Measurements from ENCODE around the gene AGTPBP1.
"Not testable (repeated sequence)": the region's sequence is repeated elsewhere in the genome, so short reads cannot be mapped to it uniquely, and the experiment has no call there.

AGTPBP1 gene

DNA sequence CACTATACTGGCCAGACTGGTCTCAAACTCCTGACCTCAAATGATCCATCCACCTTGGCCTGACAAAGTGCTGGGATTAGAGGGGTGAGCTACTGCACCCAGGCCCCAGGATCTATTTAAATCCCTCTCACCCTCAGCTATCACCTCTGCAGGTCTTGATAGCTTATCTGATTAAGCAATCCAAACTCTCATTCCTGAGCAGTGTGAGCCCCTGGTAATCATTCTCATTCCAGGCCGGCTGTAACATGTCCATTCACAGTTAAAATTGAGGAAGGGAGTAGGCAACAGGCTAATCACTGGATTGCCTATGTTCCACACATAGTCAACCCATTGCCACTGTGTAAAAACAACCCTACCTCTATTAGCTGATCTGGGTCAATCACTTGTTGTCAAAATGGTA, 111.1 kb downstream of the AGTPBP1 start:
- no peak for DNase-seq

DNA sequence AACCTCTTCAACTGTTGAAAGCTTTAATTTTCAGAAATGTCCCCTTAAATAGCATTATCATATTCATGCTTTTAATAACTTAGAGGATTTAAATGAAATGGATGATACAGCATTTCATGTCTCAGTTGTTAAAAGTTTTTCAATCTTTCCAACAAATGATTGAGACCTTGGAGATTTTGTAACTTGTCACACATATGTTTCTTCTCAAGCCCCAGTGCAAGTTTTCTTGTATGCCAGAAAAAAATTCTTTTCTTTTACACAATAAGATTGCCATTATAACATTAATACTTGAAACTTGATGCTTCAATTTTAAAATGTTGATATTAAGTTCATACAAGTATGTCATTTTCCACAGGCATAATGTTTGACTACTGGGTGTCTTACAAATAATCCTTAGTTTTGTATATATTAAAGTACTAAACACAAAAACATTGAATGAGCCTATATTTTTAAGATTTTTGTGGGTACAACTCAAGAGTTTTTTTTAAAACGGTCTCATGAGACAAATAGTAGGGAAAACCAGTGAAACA, 124.5 kb downstream of the AGTPBP1 start:
- DNase-seq, result no peak

DNA sequence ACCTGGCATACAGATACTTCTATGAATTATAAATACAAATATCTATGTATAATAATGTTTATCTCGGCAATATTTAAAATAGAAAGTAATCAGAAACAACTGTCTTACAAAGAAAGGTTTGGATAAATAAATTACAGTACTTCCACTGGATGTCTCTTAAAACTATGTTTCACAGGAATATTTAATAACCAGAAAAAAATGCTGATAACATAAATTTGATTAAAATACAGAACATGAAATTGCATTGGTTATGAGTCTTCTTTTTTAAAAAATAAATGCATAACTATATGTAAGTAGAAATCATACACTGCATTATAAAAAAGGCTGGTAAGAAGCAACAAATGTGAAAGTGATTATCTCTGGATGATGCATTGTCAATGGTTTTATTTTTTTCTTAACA, 126.0 kb downstream of the AGTPBP1 start:
- no peak for DNase-seq

DNA sequence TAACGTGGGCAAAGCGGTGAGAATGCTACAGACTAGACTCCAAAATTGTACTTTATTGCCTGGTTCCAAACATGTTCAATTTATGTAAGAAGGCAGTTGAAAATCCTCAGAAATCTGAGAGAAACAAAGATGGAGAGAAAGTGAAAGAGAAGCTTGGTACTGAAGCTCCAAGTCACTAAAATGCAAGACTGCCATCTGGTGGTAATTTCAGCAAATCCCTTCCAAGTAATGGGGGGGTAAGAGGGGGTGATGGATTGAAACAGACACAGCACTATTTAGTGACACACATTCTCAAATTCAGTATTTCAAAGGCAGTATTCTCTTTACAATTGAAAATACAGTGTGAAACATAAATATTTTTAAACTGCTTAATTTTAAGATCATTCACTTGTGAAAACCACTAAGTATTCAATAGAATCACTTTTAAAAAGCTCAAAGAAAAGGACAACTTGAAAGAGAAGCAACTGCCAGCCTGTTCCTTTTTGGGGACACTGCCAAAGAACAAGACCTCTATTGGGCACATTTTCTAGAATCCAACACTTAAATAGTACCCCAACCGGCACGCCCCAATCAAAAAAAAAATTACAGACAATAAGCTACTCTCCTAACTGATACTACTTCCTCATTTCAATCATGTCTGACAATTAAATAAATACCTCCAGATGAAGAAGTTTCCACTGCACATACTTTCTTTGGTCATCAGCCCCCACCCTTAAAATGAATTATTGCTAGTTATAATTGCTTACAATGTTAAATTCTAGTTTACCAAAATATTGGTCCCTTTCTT, 131.5 kb downstream of the AGTPBP1 start:
- peak; percentile 23 for DNase-seq

DNA sequence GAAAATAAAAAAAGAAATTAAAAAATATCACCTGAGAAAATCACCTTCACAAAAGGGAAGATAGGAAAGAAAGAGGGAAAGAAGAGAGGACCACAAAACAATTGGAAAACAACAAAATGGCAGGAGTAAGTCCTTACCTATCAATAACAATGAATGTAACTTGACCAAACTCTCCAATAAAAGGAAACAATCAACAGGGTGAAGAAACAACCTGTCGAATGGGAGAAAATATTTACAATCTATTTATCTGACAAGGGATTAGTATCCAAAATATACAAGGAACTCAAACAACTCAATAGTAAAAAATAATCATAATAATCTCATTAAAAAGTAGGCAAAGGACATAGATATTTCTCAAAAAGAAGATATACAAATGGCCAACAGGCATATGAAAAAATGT, 135.8 kb downstream of the AGTPBP1 start:
- DNase-seq, result no peak

DNA sequence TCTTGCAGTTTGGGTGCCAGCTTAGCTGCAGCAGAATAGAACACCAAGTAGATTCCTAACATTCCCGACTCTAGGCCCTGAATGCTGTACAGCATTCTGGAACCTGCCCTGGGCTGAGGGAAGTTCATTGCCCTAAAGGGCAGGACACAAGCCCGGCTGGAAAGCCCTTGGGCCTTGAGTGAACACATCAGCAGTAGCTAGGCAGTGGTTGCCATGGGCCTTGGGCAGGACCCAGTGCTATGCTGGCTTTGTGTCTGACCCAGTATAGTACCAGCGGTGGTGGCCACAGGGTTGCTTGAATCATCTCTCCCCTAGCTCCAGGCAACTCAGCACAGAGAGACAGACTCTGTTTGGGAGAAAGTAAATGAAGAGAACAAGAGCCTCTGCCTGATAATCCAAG, 137.8 kb downstream of the AGTPBP1 start:
- no peak for DNase-seq

DNA sequence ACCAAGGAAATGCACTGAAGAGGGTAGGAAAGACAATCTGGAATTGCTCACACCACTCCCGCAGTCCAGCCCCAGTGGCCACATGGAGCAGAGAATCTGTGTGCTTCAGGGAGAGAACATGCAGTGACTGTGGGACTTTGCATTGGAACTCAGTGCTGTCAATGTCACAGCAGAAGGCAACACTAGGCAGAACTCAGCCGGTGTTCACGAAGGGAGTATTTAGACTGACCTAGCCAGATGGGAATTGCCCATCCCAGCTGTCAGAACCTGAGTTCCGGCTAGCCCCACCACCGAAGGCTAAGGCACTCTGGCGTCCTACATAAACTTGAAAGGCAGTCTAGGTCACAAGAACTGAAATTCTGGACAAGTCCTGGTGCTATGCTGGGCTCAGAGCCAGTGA, 139.0 kb downstream of the AGTPBP1 start:
- DNase-seq, result no peak

DNA sequence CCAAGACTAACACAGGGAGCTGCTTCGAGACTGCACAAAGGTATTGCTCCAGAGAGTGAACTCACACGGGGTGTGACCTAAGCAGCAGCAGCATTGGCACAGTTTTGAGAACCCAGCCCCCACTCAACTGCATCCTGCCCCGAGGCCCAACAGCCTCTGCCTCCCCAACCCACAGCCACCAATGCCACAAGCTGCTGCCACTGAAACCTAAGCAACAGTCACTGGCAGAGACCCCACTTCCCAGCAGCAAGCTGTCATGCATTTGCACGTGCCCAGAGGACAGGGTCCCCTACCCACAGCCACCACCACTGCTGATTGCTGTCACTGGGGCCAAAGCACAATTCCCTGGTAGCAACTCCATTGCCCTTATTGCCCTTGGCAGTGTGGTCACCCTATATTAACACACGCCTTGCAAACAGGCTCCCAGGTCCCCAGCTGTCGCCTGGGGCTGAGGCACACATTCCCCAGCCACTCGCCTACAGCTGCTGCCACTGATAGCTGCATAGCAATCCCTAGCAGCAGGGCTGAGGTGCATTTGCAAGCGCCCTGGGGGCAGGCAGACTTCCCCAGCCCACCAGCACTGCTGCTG, 141.0 kb downstream of the AGTPBP1 start:
- no peak for DNase-seq

DNA sequence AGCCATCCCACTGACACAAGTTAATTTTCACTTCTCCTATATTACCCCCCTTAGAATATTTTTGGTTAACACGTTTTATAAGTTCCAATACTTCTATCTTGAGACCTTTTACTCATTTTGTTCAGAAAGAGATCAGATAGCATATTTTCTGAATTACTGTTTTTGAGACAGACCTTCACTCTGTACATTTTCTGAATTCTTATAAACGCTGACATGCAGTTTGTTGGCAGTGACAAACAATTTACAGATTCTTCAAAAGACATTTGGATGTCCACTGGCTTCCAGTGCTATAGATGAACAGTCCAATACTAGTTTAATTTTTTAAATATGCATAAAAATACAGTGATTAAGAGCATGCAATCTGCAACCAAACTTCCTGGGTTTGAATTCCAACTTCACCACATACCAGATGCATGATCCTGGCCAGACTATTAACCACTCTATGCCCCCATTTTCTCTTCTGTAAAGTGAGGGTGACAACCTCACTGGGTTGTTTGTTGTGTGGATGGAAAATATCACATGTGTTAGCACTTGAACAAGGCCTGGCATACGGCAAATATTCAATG, 142.1 kb downstream of the AGTPBP1 start:
- DNase-seq, result no peak

DNA sequence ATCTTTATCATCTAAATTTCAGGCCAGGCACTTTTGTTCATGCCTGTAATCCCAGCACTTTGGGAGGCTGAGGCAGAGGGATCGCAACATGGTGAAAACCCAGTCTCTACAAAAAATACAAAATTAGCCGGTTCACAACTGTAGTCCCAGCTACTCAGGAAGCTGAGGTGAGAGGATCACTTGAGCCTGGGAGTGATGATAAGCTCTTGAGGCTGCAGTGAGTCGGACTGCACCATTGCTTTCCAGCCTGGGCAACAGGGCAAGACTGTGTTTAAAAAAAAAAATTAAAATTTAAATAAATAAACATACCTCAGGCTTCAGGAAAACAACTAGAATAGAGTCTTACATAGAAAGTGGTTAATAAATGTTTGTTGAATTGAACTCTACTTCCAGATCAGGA, 147.4 kb downstream of the AGTPBP1 start:
- no peak for DNase-seq

DNA sequence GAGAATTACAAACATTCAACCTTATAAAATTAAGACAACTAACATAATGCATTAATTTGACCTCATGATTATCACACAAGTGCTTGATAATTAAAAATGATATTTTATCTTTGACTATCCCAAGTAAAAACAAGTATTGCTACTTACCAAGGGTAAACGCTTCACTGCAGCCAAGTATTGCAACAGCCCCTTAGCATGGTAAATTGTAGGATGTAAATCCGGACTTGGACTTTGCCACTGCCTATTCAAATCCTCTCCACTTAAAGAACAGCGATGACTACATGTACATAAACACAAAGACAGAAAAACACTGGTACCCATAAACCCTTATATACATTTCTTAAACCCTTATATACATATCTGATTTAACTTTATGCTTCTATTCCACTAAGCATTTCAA, 155.1 kb downstream of the AGTPBP1 start:
- no peak for DNase-seq

DNA sequence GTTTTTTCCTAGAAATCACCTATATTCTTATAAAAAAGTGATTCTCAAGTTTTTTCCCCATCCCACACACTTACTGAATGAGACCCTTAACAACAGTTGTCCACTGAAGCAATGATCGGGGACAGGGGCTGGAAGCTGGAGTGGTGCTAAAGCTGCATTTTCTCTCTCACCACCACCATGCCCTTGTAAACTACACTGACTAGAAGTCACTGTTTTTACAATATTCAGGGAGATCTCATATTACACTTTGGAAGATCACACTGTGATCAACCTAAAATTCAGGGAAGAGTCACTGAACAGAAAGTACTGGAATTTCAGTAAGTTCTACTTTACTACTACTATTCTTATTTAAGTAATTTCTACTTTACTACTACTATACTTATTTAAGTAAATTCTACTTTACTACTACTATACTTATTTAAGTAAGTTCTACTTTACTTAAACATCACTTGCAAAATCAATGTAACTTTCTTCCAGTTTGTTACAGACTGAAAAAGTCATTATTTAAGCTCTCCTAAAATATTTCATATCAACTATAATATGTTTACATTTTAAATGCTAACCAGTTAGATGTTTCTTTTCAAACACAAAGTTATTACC, 164.3 kb downstream of the AGTPBP1 start:
- DNase-seq, result no peak

DNA sequence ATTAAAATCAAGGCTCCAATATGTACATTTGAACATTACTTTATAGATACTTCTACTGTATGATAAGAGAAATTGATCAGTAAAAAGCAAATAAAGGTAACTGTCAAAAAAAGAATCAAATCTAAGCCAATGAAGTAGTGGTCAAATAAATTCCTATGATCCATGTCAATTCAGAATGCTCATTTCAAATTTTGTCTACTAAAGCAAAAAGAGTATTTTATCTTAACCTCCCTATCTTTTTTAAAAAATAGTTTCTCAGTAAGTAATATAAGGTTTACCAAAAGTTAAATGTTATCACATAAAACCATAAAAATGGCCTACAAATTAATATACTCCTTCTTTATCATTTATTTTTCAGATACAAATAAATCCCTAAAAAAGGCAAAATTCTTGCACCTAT, 165.9 kb downstream of the AGTPBP1 start:
- DNase-seq, result no peak

DNA sequence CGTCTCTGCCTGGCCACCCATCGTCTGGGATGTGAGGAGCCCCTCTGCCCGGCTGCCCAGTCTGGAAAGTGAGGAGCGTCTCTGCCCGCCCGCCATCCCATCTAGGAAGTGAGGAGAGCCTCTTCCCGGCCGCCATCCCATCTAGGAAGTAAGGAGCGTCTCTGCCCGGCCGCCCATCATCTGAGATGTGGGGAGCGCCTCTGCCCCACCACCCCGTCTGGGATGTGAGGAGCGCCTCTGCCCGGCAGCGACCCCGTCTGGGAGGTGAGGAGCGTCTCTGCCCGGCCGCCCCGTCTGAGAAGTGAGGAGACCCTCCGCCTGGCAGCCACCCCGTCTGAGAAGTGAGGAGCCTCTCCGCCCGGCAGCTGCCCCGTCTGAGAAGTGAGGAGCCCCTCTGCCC, 168.2 kb downstream of the AGTPBP1 start:
- not testable (repeated sequence) for DNase-seq

DNA sequence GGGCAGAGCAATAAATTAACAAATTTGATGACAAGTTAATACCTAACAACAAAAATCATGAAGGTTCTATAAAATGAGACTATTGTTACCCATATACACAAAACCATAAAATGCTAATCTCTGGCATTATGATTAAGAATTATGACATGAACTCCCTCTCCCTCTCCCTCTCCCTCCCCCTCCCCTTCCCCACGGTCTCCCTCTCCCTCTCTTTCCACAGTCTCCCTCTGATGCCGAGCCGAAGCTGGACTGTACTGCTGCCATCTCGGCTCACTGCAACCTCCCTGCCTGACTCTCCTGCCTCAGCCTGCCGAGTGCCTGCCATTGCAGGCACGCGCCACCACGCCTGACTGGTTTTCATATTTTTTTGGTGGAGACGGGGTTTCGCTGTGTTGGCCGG, 168.8 kb downstream of the AGTPBP1 start:
- DNase-seq, result not testable (repeated sequence)

DNA sequence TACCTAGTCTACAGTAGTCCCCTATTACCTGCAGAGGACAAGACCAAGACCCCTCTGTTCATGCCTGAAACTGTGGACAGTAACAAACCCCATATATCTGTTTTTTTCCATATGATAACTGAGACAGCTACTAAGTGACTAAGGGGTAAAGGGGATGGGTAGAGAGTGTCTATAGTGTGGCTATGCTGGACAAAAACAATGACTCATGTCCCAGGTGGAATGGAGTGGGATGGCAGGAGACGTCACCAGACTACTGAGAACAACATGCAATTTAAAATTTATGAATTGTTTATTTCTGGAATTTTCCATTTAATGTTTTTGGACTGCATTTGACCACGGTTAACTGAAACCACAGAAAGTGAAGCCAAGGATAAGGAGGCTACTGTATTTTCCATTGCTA, 171.8 kb downstream of the AGTPBP1 start:
- no peak for DNase-seq

DNA sequence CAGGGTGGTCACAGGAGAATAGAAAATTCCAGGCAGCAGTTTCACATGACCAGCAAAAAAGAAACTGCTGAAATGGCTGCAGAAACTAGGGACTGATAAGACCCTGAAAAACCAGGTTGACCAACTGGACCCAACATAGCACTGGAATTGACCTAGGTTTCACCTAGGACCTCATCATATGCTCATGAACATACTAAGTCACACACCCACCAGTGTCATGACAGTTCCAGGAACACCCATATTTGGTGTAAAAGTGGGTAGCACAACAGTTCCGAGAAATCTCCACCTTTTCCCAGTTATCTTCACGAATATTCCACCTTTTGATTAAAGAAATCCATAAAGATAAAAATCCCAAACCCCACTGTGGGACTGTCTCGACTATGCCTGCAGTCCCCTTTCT, 182.2 kb downstream of the AGTPBP1 start:
- DNase-seq, result no peak

DNA sequence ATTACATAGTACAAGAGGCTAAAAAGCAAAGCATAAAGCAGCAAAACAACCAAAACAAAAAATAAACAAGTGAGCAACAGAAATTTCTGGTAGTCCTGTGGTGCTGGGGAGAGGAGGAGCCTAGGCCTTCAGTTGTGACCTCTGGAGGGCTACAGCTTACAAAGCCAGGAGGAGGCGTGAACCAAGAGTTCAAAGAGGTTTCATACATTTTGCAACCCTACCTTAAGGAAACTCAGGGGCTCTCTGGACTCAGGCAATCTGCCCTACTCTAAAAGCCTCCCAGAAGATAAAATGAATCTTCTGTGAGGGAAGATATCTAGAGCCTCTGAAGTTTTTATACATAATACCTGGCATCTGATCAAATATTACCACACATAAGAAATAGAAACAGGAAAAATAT, 187.4 kb downstream of the AGTPBP1 start:
- no peak for DNase-seq

DNA sequence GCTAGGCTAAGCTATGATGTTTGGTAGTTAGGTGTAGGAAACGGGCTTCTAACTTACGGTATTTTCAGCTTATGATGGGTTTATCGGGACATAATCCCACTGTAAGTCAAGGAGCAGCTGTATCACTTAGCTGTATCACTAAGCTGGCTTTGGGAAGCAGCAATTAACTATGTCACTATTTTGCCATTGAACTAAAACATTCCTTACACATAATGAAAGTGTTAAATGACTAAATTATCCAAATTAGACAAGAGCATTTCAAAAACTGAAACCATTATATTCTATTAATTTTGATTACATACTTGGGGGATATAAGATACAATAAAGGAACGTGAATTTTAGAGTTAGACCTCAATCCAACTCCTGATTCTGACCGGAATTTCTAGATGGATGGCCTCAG, 188.3 kb downstream of the AGTPBP1 start:
- DNase-seq, result no peak

DNA sequence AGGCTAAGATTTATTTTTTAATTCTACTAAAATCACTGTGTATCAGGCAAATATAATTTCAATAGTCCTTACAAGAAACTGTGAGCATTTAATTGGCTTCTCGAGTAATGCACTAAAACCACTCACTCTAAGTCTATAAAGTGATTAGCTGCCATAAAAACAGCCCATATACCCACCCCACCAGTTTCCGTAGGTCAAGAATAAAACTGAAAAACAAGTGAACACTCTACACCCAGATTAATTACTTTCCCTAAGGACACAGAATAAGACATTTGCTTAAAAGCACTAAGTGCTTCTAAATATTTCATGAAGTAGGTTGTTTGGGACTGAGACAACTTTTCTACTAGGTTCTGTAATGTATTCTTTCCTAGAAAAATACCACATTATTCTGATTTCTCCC, 194.2 kb downstream of the AGTPBP1 start:
- DNase-seq, result no peak

DNA sequence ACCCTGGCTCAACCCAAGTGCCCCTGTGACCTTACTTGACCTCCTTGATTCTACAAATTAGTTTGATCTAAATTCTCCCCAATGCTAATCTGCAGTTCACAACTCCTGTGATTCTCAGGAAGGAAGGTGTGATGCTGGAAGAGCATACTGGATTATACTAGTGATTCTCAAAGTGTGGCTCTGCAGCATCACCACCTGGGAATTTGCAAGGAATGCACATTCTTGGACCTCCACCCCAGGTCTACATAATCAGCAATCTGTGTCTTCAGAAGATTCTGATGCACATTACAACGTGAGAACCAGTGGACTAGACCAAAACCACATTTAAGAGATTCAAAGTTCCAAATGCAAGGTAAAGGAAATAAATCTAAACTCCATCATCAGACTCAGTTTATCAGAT, 198.6 kb downstream of the AGTPBP1 start:
- no peak for DNase-seq

DNA sequence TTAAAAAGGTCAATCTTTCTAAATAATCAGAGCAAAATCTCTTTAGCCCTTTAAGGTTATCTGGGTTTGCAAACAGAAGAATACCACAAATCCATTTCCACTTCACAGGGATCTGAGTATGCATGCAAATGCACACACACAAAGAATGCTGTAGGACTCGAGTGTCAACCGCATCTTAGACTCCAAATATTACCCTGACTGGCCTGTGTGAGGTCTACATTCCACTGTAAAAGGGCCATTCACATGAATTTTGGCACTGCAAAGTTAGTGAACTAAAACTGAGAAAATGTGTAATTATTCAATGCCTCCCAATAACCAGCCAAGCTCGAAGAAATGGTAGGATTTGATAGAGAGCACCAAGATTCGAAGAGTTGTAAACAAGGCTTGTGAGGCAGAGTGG, 199.9 kb downstream of the AGTPBP1 start:
- DNase-seq, result no peak

DNA sequence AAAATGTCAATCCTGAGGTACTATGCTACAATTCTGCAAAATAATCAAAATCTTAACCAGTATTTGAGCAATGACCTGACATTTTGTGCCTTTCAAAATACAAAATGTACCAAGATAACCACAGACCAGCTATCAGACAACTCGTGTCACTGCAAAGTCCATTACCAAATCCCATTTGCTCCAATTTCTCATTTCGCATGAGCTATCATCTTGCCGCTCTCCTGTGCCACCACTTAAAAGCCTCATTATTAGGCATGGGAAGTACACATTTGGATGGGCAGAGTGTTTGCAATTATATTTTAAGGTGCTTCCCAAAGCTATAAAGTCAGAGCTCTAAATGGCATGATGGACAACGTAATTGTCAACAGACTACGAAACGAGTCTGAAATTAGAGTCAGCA, 205.2 kb downstream of the AGTPBP1 start:
- DNase-seq, result no peak

DNA sequence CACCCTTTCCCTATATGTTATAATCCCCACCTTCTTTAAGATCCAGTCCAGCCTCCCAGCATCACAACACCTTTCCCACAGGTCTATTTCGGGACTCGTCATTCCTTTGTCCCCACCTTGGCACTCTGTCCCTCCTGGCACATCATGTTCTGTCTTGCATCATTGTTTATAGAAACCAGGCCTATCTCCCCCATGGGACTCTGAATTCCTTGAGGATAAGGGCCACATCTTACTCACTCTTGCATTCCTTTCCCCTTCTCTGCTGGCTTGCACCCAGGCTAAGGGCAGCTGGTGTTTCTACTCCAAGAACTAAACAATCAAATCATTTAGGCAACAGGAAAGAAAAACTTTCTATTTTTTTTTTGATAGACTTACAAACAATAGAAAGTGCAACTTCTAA, 205.7 kb downstream of the AGTPBP1 start:
- DNase-seq, result no peak

Data from NCI-H446 treated with DMSO at 0.1 percent for 48 hours (cell line).